SK-N-SH treated with all-trans-retinoic acid at 6 μM for 48 hours (cell line): ENCODE data around the gene CCNJL.

Experiments
- ATAC-seq: fragments of 200-7000 bp; cut with Tn5 transposase; 3 replicates; pipeline ENCODE4 v1.9.1; 2020; ENCODE audit warnings: mild to moderate bottlenecking, moderate library complexity
- ARNTL ChIP-seq: fragments of 450-650 bp; formaldehyde crosslinking; IDR thresholded peaks from 2 replicates; pipeline ENCODE4 v1.5.0; 2020; ENCODE audit warnings: low read depth, mild to moderate bottlenecking, moderate library complexity, borderline replicate concordance
- BACH2 ChIP-seq: fragments of 250-450 bp; sonication (Bioruptor Pico); IDR thresholded peaks from 2 replicates; pipeline ENCODE4 v1.9.0; 2021; ENCODE audit warnings: mild to moderate bottlenecking, borderline replicate concordance
- CSRNP3 ChIP-seq: fragments of 250-450 bp; sonication (Bioruptor Pico); IDR thresholded peaks from 2 replicates; pipeline ENCODE4 v1.5.1; 2021; ENCODE audit warnings: mild to moderate bottlenecking, moderate library complexity
- ESRRG ChIP-seq: fragments of 250-450 bp; sonication (Bioruptor Pico); IDR thresholded peaks from 2 replicates; pipeline ENCODE4 v1.6.1; 2021; ENCODE audit warnings: mild to moderate bottlenecking
- GLIS3 ChIP-seq: fragments of 250-450 bp; sonication (Bioruptor Pico); IDR thresholded peaks from 2 replicates; pipeline ENCODE4 v1.5.0; 2020; ENCODE audit warnings: mild to moderate bottlenecking, moderate library complexity
- ISL1 ChIP-seq: fragments of 250-450 bp; sonication (Bioruptor Pico); IDR thresholded peaks from 2 replicates; pipeline ENCODE4 v2.1.2; 2022; ENCODE audit warnings: mild to moderate bottlenecking, moderate library complexity
- OSR1 ChIP-seq: fragments of 250-450 bp; sonication (Bioruptor Pico); IDR thresholded peaks from 2 replicates; pipeline ENCODE4 v1.8.0; 2022; ENCODE audit warnings: moderate library complexity, mild to moderate bottlenecking, inconsistent platforms
- PATZ1 ChIP-seq: fragments of 250-450 bp; sonication (Bioruptor Pico); IDR thresholded peaks from 2 replicates; pipeline ENCODE4 v1.8.0; 2020; ENCODE audit warnings: mild to moderate bottlenecking, moderate library complexity, borderline replicate concordance
- POU6F1 ChIP-seq: fragments of 250-450 bp; sonication (Bioruptor Pico); IDR thresholded peaks from 2 replicates; pipeline ENCODE4 v1.8.0; 2021; ENCODE audit warnings: low read depth, mild to moderate bottlenecking, moderate library complexity, borderline replicate concordance
- PPARA ChIP-seq: fragments of 250-450 bp; sonication (Bioruptor Pico); IDR thresholded peaks from 2 replicates; pipeline ENCODE4 v1.5.0; 2020; ENCODE audit warnings: mild to moderate bottlenecking, borderline replicate concordance
- RARB ChIP-seq: fragments of 250-450 bp; sonication (Bioruptor Pico); IDR thresholded peaks from 2 replicates; pipeline ENCODE4 v1.8.0; 2021; ENCODE audit warnings: mild to moderate bottlenecking, moderate library complexity
- SNAI2 ChIP-seq: fragments of 250-450 bp; sonication (Bioruptor Pico); IDR thresholded peaks from 2 replicates; pipeline ENCODE4 v1.5.0; 2020; ENCODE audit warnings: mild to moderate bottlenecking, moderate library complexity
- TOX ChIP-seq: fragments of 250-450 bp; sonication (Bioruptor Pico); IDR thresholded peaks from 2 replicates; pipeline ENCODE4 v1.8.0; 2021; ENCODE audit warnings: mild to moderate bottlenecking, moderate library complexity, borderline replicate concordance
- TSHZ2 ChIP-seq: fragments of 250-450 bp; sonication (Bioruptor Pico); IDR thresholded peaks from 2 replicates; pipeline ENCODE4 v1.5.0; 2020; ENCODE audit warnings: mild to moderate bottlenecking, moderate library complexity
- ZC3H10 ChIP-seq: fragments of 250-450 bp; sonication (Bioruptor Pico); IDR thresholded peaks from 2 replicates; pipeline ENCODE4 v1.5.1; 2021; ENCODE audit warnings: mild to moderate bottlenecking, moderate library complexity
- ZFP3 ChIP-seq: fragments of 250-450 bp; sonication (Bioruptor Pico); IDR thresholded peaks from 2 replicates; pipeline ENCODE4 v1.5.0; 2020; ENCODE audit warnings: mild to moderate bottlenecking, moderate library complexity
- ZNF565 ChIP-seq: fragments of 450-650 bp; formaldehyde crosslinking; conservative IDR thresholded peaks from 2 replicates; pipeline ENCODE4 v1.5.0; 2020; ENCODE audit warnings: low read depth, mild to moderate bottlenecking, moderate library complexity
- ZNF70 ChIP-seq: fragments of 450-650 bp; formaldehyde crosslinking; IDR thresholded peaks from 2 replicates; pipeline ENCODE4 v1.5.0; 2020; ENCODE audit warnings: mild to moderate bottlenecking, moderate library complexity
- ZNF8 ChIP-seq: fragments of 450-650 bp; formaldehyde crosslinking; IDR thresholded peaks from 2 replicates; pipeline ENCODE4 v1.5.0; 2020; ENCODE audit warnings: mild to moderate bottlenecking, moderate library complexity

The CCNJL gene

GRCh38 chr5:160219356-160219755 is 93.0 kb downstream of the CCNJL start:
- no peak for TF ChIP-seq SNAI2 (CRISPR knock-in tag)
- no peak for TF ChIP-seq ZNF8 (CRISPR knock-in tag)
- TF ChIP-seq GLIS3 (CRISPR knock-in tag), result no peak
- TF ChIP-seq ZNF70, result no peak
- TF ChIP-seq BACH2 (CRISPR knock-in tag), result no peak
- TF ChIP-seq ARNTL, result no peak

GRCh38 chr5:160213537-160213936 is 98.8 kb downstream of the CCNJL start:
- ATAC-seq, result peak; percentile 95
- TF ChIP-seq ZFP3 (CRISPR knock-in tag), result no peak
- no peak for TF ChIP-seq ZNF565
- no peak for TF ChIP-seq RARB (CRISPR knock-in tag)
- TF ChIP-seq ARNTL, result no peak
- no peak for TF ChIP-seq PPARA
- TF ChIP-seq, all 23 proteins: peak for 0

More at GRCh38 chr5:160219356-160219755, 93.0 kb downstream of the CCNJL start:
- no peak for ATAC-seq

- TF ChIP-seq OSR1 (no peak), PATZ1 (CRISPR knock-in tag) (no peak), GLIS3 (CRISPR knock-in tag) (no peak), SNAI2 (CRISPR knock-in tag) (no peak), ISL1 (no peak), ZFP3 (CRISPR knock-in tag) (no peak), TSHZ2 (CRISPR knock-in tag) (no peak), ZNF8 (CRISPR knock-in tag) (no peak), RARB (CRISPR knock-in tag) (no peak), ZNF565 (no peak), PPARA (no peak), ZNF70 (no peak), ARNTL (no peak), TOX (no peak), CSRNP3 (CRISPR knock-in tag) (no peak)
- no peak for ATAC-seq
These were observed 101.0 kb downstream of the CCNJL start for GRCh38 chr5:160211352-160211751.

- no peak for ATAC-seq
- TF ChIP-seq POU6F1 (CRISPR knock-in tag), result no peak
- TF ChIP-seq, all 23 proteins: peak for 0
These were observed 101.8 kb downstream of the CCNJL start for GRCh38 chr5:160210606-160211005.

GRCh38 chr5:160209917-160210316 is 102.4 kb downstream of the CCNJL start:
- no peak for TF ChIP-seq SNAI2 (CRISPR knock-in tag)
- no peak for TF ChIP-seq ZC3H10 (CRISPR knock-in tag)
- TF ChIP-seq ZFP3 (CRISPR knock-in tag), result no peak
- TF ChIP-seq ARNTL, result no peak
- no peak for TF ChIP-seq OSR1
- TF ChIP-seq, all 23 proteins: peak for 0
- no peak for ATAC-seq

- ATAC-seq, result no peak
- TF ChIP-seq ESRRG (CRISPR knock-in tag) (no peak), ZFP3 (CRISPR knock-in tag) (no peak), POU6F1 (CRISPR knock-in tag) (no peak), ARNTL (no peak)
- TF ChIP-seq, all 23 proteins: peak for 0
These were observed 105.3 kb downstream of the CCNJL start for GRCh38 chr5:160207061-160207460.
